Type B pancreatic cell (in vitro differentiated cells): ENCODE measurements around the gene DLGAP4. TPM values are rescaled to one million over a fixed set of nuclear protein-coding genes. Genes with fewer than 3 reads are reported as not detected.

Experiments used
- DNase-seq: peaks from one replicate; pipeline ENCODE4 v3.0.0; 2021; ENCODE audit warnings: mixed read lengths; ENCODE audit not compliant: unreplicated experiment; ENCODE audit errors: extremely low spot score
- H3K27ac Mint-ChIP-seq: 2 replicates; pipeline ENCODE4 v1.8.0; 2021; ENCODE audit warnings: mild to moderate bottlenecking, mixed read lengths
- H3K27me3 Mint-ChIP-seq: 2 replicates; pipeline ENCODE4 v1.8.0; 2021; ENCODE audit warnings: mixed read lengths
- H3K36me3 Mint-ChIP-seq: 2 replicates; pipeline ENCODE4 v1.8.0; 2021; ENCODE audit warnings: mixed read lengths
- H3K4me1 Mint-ChIP-seq: one replicate; pipeline ENCODE4 v1.8.0; 2021; ENCODE audit warnings: mixed read lengths; ENCODE audit not compliant: unreplicated experiment
- H3K4me3 Mint-ChIP-seq: 2 replicates; pipeline ENCODE4 v1.8.0; 2021; ENCODE audit warnings: mild to moderate bottlenecking, mixed read lengths
- H3K9me3 Mint-ChIP-seq: 2 replicates; pipeline ENCODE4 v1.8.0; 2021; ENCODE audit warnings: mixed read lengths
- total RNA-seq: library from RNA; stranded (reverse); gene quantifications from 2 replicates; pipeline ENCODE4 v1.2.1, GENCODE V29; 2021; ENCODE audit warnings: low replicate concordance
- TF ChIP-seq, protein P1 (sequence below): fragments of 200-600 bp; sonication (generic); conservative IDR thresholded peaks from 2 replicates; pipeline ENCODE4 v1.5.0; 2021; ENCODE audit warnings: antibody characterized with exemption, mild to moderate bottlenecking

Gene DLGAP4
- total RNA-seq, 1 donor from 2014 or later: 78.0 TPM

DNA sequence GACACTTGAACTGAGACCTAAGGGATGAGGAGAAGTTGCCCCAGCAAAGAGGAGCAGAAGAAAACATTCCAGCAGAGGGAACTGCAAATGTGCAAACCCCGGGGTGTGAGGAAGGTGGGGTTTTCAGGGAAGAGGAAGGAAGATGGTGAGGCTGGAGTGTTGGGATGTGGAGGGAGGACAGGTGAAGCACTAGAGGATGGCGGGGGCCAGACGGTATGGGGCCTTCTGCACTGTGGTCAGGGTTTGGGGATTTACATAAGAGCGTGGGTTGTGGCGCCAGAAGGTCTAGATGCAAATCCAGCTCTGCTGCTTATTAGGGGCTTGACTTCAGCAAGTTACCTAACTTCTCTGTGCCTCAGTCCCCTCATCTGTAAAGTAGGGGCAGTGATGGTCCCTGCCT is 16.0 kb downstream of the DLGAP4 start:
- Mint-ChIP-seq H3K36me3 (no peaks in the 10 kb centered on the region), H3K9me3 (no peaks in the 10 kb centered on the region), H3K27ac (no peak overlapping the region), H3K4me3 (no peak overlapping the region), H3K4me1 (no peaks in the 10 kb centered on the region), H3K27me3 (peaks cover 25% of the 10 kb centered on the region)
- no peak for DNase-seq
- TF ChIP-seq, protein P1, sequence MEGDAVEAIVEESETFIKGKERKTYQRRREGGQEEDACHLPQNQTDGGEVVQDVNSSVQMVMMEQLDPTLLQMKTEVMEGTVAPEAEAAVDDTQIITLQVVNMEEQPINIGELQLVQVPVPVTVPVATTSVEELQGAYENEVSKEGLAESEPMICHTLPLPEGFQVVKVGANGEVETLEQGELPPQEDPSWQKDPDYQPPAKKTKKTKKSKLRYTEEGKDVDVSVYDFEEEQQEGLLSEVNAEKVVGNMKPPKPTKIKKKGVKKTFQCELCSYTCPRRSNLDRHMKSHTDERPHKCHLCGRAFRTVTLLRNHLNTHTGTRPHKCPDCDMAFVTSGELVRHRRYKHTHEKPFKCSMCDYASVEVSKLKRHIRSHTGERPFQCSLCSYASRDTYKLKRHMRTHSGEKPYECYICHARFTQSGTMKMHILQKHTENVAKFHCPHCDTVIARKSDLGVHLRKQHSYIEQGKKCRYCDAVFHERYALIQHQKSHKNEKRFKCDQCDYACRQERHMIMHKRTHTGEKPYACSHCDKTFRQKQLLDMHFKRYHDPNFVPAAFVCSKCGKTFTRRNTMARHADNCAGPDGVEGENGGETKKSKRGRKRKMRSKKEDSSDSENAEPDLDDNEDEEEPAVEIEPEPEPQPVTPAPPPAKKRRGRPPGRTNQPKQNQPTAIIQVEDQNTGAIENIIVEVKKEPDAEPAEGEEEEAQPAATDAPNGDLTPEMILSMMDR: no peak

DNA sequence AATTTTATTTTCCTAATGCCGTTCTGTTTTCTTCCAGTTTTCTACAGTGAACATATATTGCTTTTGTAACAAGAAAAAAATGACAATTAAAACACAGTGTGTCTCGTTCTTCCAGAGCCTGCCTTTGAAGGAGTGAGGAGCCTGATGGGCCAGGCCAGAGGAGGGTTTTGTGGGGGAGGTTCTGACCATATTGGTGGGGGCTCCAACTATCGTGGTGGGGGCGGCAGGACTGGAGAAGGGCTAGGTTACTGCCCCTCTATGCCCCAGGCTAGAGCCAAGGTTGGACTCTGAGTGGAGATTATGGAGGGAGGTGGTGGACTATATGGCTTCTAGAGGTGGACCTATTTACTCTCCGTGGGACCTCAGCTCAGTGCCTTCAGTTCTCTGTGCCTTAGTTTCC is 24.0 kb downstream of the DLGAP4 start:
- TF ChIP-seq, protein P1: no peak
- H3K36me3 Mint-ChIP-seq: no peaks in the 10 kb centered on the region
- no peaks in the 10 kb centered on the region for H3K4me1 Mint-ChIP-seq
- H3K4me3 Mint-ChIP-seq: no peak overlapping the region
- H3K27me3 Mint-ChIP-seq: peaks cover 37% of the 10 kb centered on the region
- H3K27ac Mint-ChIP-seq: no peak overlapping the region
- H3K9me3 Mint-ChIP-seq: no peaks in the 10 kb centered on the region
- no peak for DNase-seq

DNA sequence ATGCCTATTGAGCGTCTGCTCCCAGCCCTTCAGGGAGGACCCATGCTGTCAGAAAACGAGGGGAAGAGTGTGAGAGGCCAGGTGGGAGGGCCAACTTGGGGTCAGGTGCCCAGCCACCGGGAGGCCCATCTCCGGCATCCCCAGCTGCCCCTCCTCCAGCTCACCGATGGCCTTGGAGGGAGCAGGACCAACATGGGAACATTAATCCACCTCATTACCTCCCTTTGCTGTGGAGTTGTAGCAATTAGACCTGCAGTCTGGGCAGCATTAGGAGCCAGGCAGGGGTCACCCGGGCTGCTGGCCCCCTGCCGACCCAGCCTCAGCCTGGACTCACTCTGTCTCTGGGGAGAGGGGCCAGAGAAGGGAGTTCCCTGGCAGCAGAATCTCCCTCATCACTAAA is 25.1 kb downstream of the DLGAP4 start:
- DNase-seq: no peak
- H3K27me3 Mint-ChIP-seq: peaks cover 41% of the 10 kb centered on the region
- no peak overlapping the region for H3K27ac Mint-ChIP-seq

DNA sequence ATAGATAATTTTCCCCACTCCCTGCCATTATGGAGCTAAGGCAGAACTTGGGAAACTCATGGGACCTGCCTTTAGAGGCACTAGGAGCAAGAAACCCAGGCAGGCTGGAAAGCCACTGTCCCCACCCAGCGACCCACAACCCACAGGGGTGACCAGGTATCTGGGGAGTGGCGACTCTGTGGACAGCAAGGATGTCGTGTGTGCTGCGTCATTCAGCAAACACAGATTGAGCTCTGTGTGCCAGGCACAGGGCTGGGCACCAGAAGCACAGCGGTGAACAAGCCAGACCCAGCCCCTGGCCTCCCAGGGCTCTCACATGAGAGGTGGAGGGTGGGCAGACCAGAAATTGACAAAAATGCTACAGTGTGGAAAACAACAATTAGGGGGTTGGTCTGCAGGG is 27.7 kb downstream of the DLGAP4 start:
- TF ChIP-seq, protein P1: no peak
- Mint-ChIP-seq H3K36me3 (no peaks in the 10 kb centered on the region), H3K4me1 (no peaks in the 10 kb centered on the region), H3K9me3 (no peaks in the 10 kb centered on the region), H3K4me3 (no peak overlapping the region), H3K27me3 (peaks cover 45% of the 10 kb centered on the region), H3K27ac (no peak overlapping the region)
- DNase-seq: no peak

More for the DNA sequence above, 25.1 kb downstream of the DLGAP4 start:
- TF ChIP-seq, protein P1: no peak
- no peaks in the 10 kb centered on the region for H3K9me3 Mint-ChIP-seq
- no peaks in the 10 kb centered on the region for H3K36me3 Mint-ChIP-seq
- H3K4me3 Mint-ChIP-seq: no peak overlapping the region
- H3K4me1 Mint-ChIP-seq: no peaks in the 10 kb centered on the region

DNA sequence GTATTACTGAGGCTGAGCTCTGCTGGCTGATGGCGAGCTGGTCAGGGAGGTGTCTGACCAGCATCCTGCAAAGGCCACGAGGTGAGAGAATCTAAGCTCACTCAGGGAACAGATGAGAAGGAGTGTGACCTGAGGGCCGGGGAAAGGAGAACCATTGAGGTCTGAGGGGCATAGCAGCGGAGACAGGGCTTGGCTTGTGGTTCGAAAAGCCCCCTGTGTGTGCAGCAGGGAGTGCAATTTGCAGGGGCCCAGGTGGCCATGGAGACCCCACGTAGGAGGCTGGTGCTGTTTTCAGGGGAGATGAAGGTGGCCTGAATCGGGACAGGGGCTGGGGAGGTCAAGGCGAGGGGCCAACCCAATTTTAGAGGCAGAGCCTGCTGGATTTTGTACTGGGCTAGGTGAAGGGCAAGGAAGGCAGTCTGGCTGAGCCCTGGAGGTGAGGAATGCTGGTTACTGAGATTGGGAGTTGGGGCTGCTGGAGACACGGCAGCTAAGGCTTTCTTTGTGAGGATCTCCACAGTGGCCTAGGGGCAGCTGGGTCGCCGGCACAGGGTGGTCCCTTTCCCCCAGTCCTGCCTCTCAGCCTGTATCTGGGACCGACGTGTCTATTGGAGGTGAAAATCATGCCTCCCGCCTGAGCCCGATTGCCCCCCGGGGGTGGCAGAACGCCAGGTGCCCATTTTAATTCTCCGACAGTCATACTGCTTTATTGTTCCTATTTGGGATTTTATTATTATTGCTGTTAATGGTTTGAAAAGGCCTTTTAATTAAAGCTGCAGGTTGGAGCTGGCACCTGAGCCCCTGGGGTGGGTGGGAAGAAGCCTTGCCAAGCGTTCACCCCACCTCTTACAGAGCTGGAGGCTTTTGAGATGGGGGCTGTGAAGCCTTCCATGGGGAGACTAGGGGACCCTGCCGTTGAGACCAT is 28.4 kb downstream of the DLGAP4 start:
- H3K4me3 Mint-ChIP-seq: no peak overlapping the region

More for the DNA sequence above, 28.4 kb downstream of the DLGAP4 start:
- no peaks in the 10 kb centered on the region for H3K4me1 Mint-ChIP-seq
- DNase-seq: no peak
- TF ChIP-seq, protein P1: no peak
- no peaks in the 10 kb centered on the region for H3K36me3 Mint-ChIP-seq
- no peak overlapping the region for H3K27ac Mint-ChIP-seq
- H3K9me3 Mint-ChIP-seq: no peaks in the 10 kb centered on the region
- peaks cover 45% of the 10 kb centered on the region for H3K27me3 Mint-ChIP-seq
